ENCODE data around the gene RPL19. TPM values are rescaled to one million over a fixed set of nuclear protein-coding genes. Genes with fewer than 3 reads are reported as not detected.
"Not testable (repeated sequence)": the region's sequence is repeated elsewhere in the genome, so short reads cannot be mapped to it uniquely, and the experiment has no call there.

RPL19 gene
- total RNA-seq, 1 donor from 2014 or later, result 1,018 TPM

- intact Hi-C loops (cut with DNase I), result no loop called here
- DNase-seq (ENCODE audit: missing footprints), result no peak
- no peak for ATAC-seq
Measured at GRCh38 chr17:39235555-39236449, 35.7 kb downstream of the RPL19 start.

GRCh38 chr17:39236450-39236927, 36.4 kb downstream of the RPL19 start:
- ATAC-seq (no peak), DNase-seq (ENCODE audit: missing footprints) (no peak)
- intact Hi-C loops (cut with DNase I), result no loop called here

DNA sequence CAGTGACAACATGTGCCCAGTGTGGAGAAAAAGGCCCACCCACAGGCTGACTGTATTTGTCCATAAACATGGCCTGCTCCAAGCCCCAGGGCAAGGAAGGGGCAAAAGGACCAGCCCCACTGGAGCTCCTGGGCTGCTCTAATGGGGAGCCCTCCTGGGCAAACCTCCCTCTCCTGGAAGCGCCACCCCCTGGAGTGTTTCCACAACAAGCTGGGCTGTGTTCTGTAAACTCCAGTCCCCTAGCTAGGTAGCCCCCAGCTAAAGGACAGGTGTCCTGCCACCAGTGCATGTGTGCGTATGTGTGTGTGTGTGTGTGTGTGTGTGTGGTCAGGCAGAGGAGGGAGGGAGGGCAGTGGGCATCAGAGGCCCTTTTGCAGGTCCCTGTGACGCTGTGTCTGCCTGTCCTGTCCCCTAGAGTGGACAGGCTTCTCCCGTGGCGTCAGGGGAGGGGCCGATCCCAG, 36.9 kb downstream of the RPL19 start:
- no peak for ATAC-seq
- DNase-seq (ENCODE audit: missing footprints), result no peak
- intact Hi-C loops (cut with DNase I), result no loop called here

DNA sequence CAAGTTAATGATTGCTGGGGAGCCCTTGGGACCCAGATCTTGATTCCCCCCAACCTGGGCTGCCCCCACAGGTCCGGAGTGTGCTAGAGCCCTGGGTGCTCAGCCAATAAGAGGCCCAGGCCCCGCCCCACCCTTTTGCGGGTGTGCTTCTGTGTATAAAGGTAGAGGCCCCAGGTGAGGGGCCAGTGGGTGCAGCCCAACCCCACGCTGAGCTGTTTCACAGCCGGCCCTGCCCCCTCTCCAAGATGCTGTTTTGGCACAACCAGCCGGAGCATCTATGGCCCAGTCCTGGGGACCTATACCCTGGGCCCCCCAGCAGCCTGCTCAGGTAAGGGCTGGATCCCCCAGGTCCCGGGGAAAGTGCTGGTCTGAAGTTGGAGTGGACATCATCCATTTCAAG, 37.5 kb downstream of the RPL19 start:
- intact Hi-C loops (cut with DNase I), result no loop called here

DNA sequence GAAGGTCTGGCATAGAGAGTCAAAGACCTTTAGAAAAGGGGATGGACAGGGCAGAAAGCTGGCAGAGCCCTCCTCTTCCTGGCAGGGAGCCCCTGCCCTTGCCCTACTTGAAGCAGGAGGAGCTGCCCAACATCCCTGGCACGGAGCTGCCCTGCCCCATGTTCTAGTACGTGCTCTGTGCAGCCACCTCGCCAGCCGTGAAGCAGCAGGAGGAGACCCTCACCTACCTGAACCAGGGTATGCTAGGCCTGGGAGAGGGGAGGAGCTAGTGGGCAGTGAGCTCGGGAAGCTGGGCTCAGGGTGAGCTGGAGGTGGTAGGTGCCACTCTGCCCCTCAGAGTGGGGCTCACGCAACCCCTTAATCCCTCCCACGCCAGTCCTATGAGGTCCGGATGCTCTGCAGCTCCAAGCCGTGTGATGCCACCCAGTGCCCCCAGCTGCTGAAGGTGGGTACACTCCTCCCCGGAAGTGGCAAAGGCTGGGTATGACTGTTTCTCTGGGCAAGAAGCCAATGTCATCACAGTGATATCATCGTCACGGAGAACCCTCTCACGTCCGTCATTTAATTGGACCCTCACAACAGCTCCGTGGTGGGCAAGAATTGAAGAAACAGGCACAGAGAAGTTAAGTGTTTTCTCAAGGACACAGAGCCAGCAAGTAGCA, 38.4 kb downstream of the RPL19 start:
- peak; percentile 80 for DNase-seq (ENCODE audit: missing footprints)
- ATAC-seq, result peak; percentile 72
- intact Hi-C loops (cut with DNase I), result no loop called here

More for the DNA sequence above, 37.5 kb downstream of the RPL19 start:
- no peak for DNase-seq (ENCODE audit: missing footprints)
- ATAC-seq, result no peak

GRCh38 chr17:39239640-39240314, 39.7 kb downstream of the RPL19 start:
- intact Hi-C loops (cut with DNase I), result loop anchor here (10.0 kb wide), 1 partner anchor 255 kb away; no protein-coding TSS in a partner anchor
- DNase-seq (ENCODE audit: missing footprints), result no peak
- ATAC-seq, result peak; percentile 33

DNA sequence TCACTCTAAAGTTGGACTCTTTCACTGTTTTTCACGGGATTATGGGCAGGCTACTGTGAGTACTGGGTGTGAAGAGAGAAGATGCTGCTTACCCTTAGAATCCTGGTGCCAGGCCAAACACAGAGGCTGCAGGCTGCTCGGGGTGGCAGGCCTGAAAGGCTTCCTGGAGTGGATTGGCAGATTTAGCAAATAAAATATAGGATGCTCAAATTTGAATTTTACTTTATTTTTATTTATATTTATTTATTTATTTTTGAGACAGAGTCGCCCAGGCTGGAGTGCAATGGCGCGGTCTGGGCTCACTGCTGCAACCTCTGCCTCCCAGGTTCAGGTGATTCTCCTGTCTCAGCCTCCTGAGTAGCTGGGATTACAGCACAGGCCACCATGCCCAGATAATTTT, 40.5 kb downstream of the RPL19 start:
- ATAC-seq, result no peak
- DNase-seq (ENCODE audit: missing footprints), result no peak
- intact Hi-C loops (cut with DNase I), result loop anchor here (10.0 kb wide), 1 partner anchor 256 kb away; no protein-coding TSS in a partner anchor

- ATAC-seq (no peak), DNase-seq (ENCODE audit: missing footprints) (no peak)
- intact Hi-C loops (cut with DNase I), result loop anchor here (10.0 kb wide), 1 partner anchor 258 kb away; no protein-coding TSS in a partner anchor
Measured at GRCh38 chr17:39243155-39243554, 43.1 kb downstream of the RPL19 start.

GRCh38 chr17:39244016-39244599, 44.0 kb downstream of the RPL19 start:
- peak; percentile 34 for ATAC-seq
- intact Hi-C loops (cut with DNase I), result loop anchor here (10.0 kb wide), 1 partner anchor 259 kb away; no protein-coding TSS in a partner anchor
- DNase-seq (ENCODE audit: missing footprints), result no peak

DNA sequence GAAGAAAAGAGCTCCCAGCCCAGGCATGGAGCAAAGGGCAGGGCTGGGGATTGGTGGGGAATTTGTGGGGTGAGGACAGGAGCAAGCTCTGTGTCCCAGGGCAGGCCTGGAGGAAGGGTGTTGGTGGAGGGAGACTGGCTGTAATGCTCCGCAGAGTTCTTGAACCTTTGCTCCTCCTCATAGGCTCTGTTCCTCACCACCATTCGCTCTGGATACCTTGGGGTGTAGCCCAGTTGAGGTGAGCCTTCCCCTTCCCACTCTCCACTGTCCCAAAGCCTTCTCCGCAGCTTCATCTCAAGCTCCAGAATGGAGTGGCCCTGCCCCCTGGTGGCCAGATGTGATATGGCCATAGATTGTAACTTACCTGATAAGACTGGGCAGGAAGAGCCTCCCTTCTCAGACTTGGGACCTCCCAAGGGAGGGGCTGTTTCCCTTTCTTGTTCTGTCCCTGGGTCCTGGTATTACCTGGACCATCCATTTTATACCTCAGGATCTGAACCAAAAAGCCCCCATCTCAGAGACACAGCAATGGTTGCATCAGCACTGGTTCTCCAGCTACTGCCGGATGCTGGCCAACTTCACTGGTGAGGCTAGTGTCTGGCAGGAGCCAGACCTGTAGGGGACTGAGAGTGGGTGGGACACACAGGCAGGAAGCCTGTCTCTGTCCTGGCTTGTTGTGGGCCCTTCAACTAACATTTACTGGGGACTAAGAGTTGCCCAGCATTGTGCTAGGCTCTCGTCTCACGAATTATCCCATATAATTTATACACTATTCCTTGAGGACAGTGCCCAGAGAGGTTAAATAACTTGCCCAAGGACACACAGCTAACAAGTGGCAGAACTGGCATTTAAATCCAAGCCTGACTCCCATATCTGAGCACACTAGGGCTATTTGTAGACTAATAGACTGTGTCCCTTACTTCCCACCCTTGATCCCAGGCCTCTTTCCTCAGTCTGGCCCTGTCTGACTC, 44.8 kb downstream of the RPL19 start:
- peak; percentile 91 for DNase-seq (ENCODE audit: missing footprints)
- intact Hi-C loops (cut with DNase I), result loop anchor here (10.0 kb wide), 1 partner anchor 260 kb away; no protein-coding TSS in a partner anchor
- ATAC-seq, result peak; percentile 90

- intact Hi-C loops (cut with DNase I), result loop anchor here (10.0 kb wide), 1 partner anchor 261 kb away; no protein-coding TSS in a partner anchor
- DNase-seq (ENCODE audit: missing footprints) (no peak), ATAC-seq (no peak)
Measured at GRCh38 chr17:39246274-39246673, 46.2 kb downstream of the RPL19 start.

GRCh38 chr17:39250076-39250475, 50.0 kb downstream of the RPL19 start:
- intact Hi-C loops (cut with DNase I); DNase-seq (ENCODE audit: missing footprints); ATAC-seq: not testable (repeated sequence)

GRCh38 chr17:39251997-39252396, 51.9 kb downstream of the RPL19 start:
- intact Hi-C loops (cut with DNase I), result no loop called here
- no peak for ATAC-seq
- no peak for DNase-seq (ENCODE audit: missing footprints)

- DNase-seq (ENCODE audit: missing footprints) (no peak), ATAC-seq (no peak)
- intact Hi-C loops (cut with DNase I), result no loop called here
Measured at GRCh38 chr17:39252788-39253460, 52.8 kb downstream of the RPL19 start.

All from Right ventricle myocardium inferior (tissue), 1 donor.